ENCODE data around the gene GRM2. TPM values are rescaled to one million over a fixed set of nuclear protein-coding genes. Genes with fewer than 3 reads are reported as not detected.
A peak's percentile ranks its signal among the peaks of the same experiment; 100 is the strongest.

GRM2 gene
- total and polyA plus RNA-seq, 7 donors: under 0.01 to 1.3 (median 0.13) TPM; not detected in 3

GRCh38 chr3:51686056-51686455 lies 20.8 kb upstream of the GRM2 start:
- no peak for DNase-seq
- Histone ChIP-seq H3K4me3 (no peak overlapping the region), H3K36me3 (peaks cover 7 to 67% (median 28%) of the 10 kb centered on the region in 4 donors), H3K4me1 (peaks cover 0 to 27% (median 15%) of the 10 kb centered on the region in 4 donors), H3K27ac (peak overlapping the region in 3 of 4 donors; percentile 34 to 73 (median 47)), H3K9me3 (no peaks in the 10 kb centered on the region), H3K27me3 (no peaks in the 10 kb centered on the region)
- 87% methylated on average over 4 of the region's 4 CpGs for WGBS, 2 donors
- intact Hi-C loops (cut with DNase I): no loop called here
- TF ChIP-seq EP300 (IDR thresholded peaks at IDR 0.05) (no peak), CTCF (IDR thresholded peaks at IDR 0.05) (no peak), POLR2AphosphoS5 (IDR thresholded peaks at IDR 0.05) (no peak), POLR2A (IDR thresholded peaks at IDR 0.05) (no peak)

- Histone ChIP-seq H3K4me1 (peaks cover 0 to 21% (median 9%) of the 10 kb centered on the region in 4 donors), H3K36me3 (peaks cover 7 to 72% (median 30%) of the 10 kb centered on the region in 4 donors), H3K4me3 (no peak overlapping the region), H3K27ac (peak overlapping the region in 3 of 4 donors; percentile 39 to 73 (median 47)), H3K27me3 (no peaks in the 10 kb centered on the region), H3K9me3 (no peaks in the 10 kb centered on the region)
- TF ChIP-seq POLR2A (IDR thresholded peaks at IDR 0.05): no peak
- TF ChIP-seq POLR2AphosphoS5 (IDR thresholded peaks at IDR 0.05): peak in 1 of 4 donors; percentile 30
- TF ChIP-seq EP300 (IDR thresholded peaks at IDR 0.05): peak in 1 of 4 donors; percentile 26
- intact Hi-C loops (cut with DNase I): no loop called here
- WGBS, 2 donors: 52 to 84% methylated on average over 10 of the region's 10 CpGs
- DNase-seq: no peak
Observed at GRCh38 chr3:51686512-51687215, 20.2 kb upstream of the GRM2 start.

- Histone ChIP-seq H3K4me1 (peaks cover 0 to 11% (median 4%) of the 10 kb centered on the region in 4 donors), H3K9me3 (no peaks in the 10 kb centered on the region), H3K27ac (peak overlapping the region in 3 of 4 donors; percentile 4 to 73 (median 39)), H3K4me3 (no peak overlapping the region), H3K27me3 (no peaks in the 10 kb centered on the region), H3K36me3 (peaks cover 7 to 81% (median 36%) of the 10 kb centered on the region in 4 donors)
- no peak for DNase-seq
- intact Hi-C loops (cut with DNase I): no loop called here
- no peak for TF ChIP-seq POLR2AphosphoS5 (IDR thresholded peaks at IDR 0.05)
- TF ChIP-seq CTCF (IDR thresholded peaks at IDR 0.05): no peak
- TF ChIP-seq EP300 (IDR thresholded peaks at IDR 0.05): no peak
- TF ChIP-seq POLR2A (IDR thresholded peaks at IDR 0.05): no peak
- 90 to 93% methylated on average over 14 of the region's 14 CpGs for WGBS, 2 donors
Observed at GRCh38 chr3:51687431-51688205, 19.2 kb upstream of the GRM2 start.

GRCh38 chr3:51688206-51688600 lies 18.7 kb upstream of the GRM2 start:
- DNase-seq: no peak
- Histone ChIP-seq H3K4me3 (no peak overlapping the region), H3K9me3 (no peaks in the 10 kb centered on the region), H3K4me1 (peaks cover 0 to 10% (median 4%) of the 10 kb centered on the region in 4 donors), H3K36me3 (peaks cover 7 to 87% (median 41%) of the 10 kb centered on the region in 4 donors), H3K27ac (no peak overlapping the region), H3K27me3 (no peaks in the 10 kb centered on the region)
- 91 to 92% methylated on average over 3 of the region's 3 CpGs for WGBS, 2 donors
- TF ChIP-seq POLR2AphosphoS5 (IDR thresholded peaks at IDR 0.05) (no peak), CTCF (IDR thresholded peaks at IDR 0.05) (no peak), POLR2A (IDR thresholded peaks at IDR 0.05) (no peak), EP300 (IDR thresholded peaks at IDR 0.05) (no peak)
- intact Hi-C loops (cut with DNase I): no loop called here

GRCh38 chr3:51691021-51691420 lies 15.8 kb upstream of the GRM2 start:
- Histone ChIP-seq H3K36me3 (peaks cover 0 to 89% (median 27%) of the 10 kb centered on the region in 4 donors), H3K27me3 (no peaks in the 10 kb centered on the region), H3K9me3 (no peaks in the 10 kb centered on the region), H3K4me1 (peaks cover 0 to 6% (median 2%) of the 10 kb centered on the region in 4 donors), H3K27ac (no peak overlapping the region), H3K4me3 (no peak overlapping the region)
- 72 to 80% methylated on average over 5 of the region's 5 CpGs for WGBS, 2 donors
- no peak for TF ChIP-seq EP300 (IDR thresholded peaks at IDR 0.05)
- TF ChIP-seq POLR2A (IDR thresholded peaks at IDR 0.05): no peak
- TF ChIP-seq CTCF (IDR thresholded peaks at IDR 0.05): no peak
- TF ChIP-seq POLR2AphosphoS5 (IDR thresholded peaks at IDR 0.05): no peak
- intact Hi-C loops (cut with DNase I): no loop called here
- DNase-seq: no peak
